GM23338 (cell line): ENCODE data around the gene IGSF9B. TPM values are rescaled to one million over a fixed set of nuclear protein-coding genes. Genes with fewer than 3 reads are reported as not detected.

Source experiments
- ATAC-seq: fragments of 200-7000 bp; cut with Tn5 transposase; 3 replicates; pipeline ENCODE4 v1.9.1; 2020
- DNase-seq: peaks from one replicate; pipeline ENCODE4 v3.0.0-alpha.2; 2015; ENCODE audit warnings: low spot score
- H2AFZ ChIP-seq: fragments of 200-600 bp; sonication (generic); 2 replicates; pipeline ENCODE4 v1.8.0; 2016; ENCODE audit warnings: antibody characterized with exemption, mild to moderate bottlenecking, moderate library complexity
- H3F3A ChIP-seq: fragments of 200-600 bp; sonication (generic); replicated peaks from 2 replicates; pipeline ENCODE4 v1.8.0; 2017; ENCODE audit warnings: antibody characterized with exemption, mixed run types, low read depth
- H3K27ac ChIP-seq: fragments of 200-600 bp; sonication (generic); 2 replicates; pipeline ENCODE4 v1.6.1; 2016; ENCODE audit warnings: low read depth
- H3K27me3 ChIP-seq: fragments of 200-600 bp; sonication (generic); 2 replicates; pipeline ENCODE4 v1.8.0; 2016; ENCODE audit warnings: mild to moderate bottlenecking, mixed run types, moderate library complexity; ENCODE audit not compliant: insufficient read depth
- H3K36me3 ChIP-seq: fragments of 200-600 bp; sonication (generic); 2 replicates; pipeline ENCODE4 v1.8.0; 2016; ENCODE audit warnings: mild to moderate bottlenecking; ENCODE audit not compliant: insufficient read depth
- H3K4me1 ChIP-seq: fragments of 200-600 bp; sonication (generic); 2 replicates; pipeline ENCODE4 v1.8.0; 2016; ENCODE audit warnings: mild to moderate bottlenecking, moderate library complexity; ENCODE audit not compliant: insufficient read depth
- H3K4me2 ChIP-seq: fragments of 200-600 bp; sonication (generic); 2 replicates; pipeline ENCODE4 v1.7.1; 2017; ENCODE audit warnings: mixed run types
- H3K4me3 ChIP-seq: fragments of 200-600 bp; sonication (generic); 2 replicates; pipeline ENCODE4 v1.6.1; 2016; ENCODE audit warnings: mixed run types
- H3K79me2 ChIP-seq: fragments of 200-600 bp; sonication (generic); replicated peaks from 2 replicates; pipeline ENCODE4 v1.8.0; 2017; ENCODE audit warnings: mild to moderate bottlenecking; ENCODE audit not compliant: insufficient read depth
- H3K9me2 ChIP-seq: fragments of 200-600 bp; sonication (generic); 2 replicates; pipeline ENCODE4 v1.8.0; 2017; ENCODE audit not compliant: insufficient read depth
- H4K20me1 ChIP-seq: fragments of 200-600 bp; sonication (generic); replicated peaks from 2 replicates; pipeline ENCODE4 v1.8.0; 2017; ENCODE audit warnings: mild to moderate bottlenecking; ENCODE audit not compliant: insufficient read depth
- H3K27ac Mint-ChIP-seq: 2 replicates; pipeline ENCODE4 v1.8.0; 2020; ENCODE audit warnings: inconsistent platforms, mild to moderate bottlenecking, moderate library complexity, mixed read lengths
- H3K27me3 Mint-ChIP-seq: 3 replicates; pipeline ENCODE4 v1.8.0; 2022; ENCODE audit warnings: low read depth, mild to moderate bottlenecking, moderate library complexity, mixed read lengths, inconsistent platforms; ENCODE audit not compliant: insufficient read depth, poor library complexity
- H3K36me3 Mint-ChIP-seq: 3 replicates; pipeline ENCODE4 v1.8.0; 2021; ENCODE audit warnings: low read depth, mild to moderate bottlenecking, inconsistent platforms, moderate library complexity, mixed read lengths
- H3K4me1 Mint-ChIP-seq: 3 replicates; pipeline ENCODE4 v1.8.0; 2020; ENCODE audit warnings: mild to moderate bottlenecking, inconsistent platforms, mixed read lengths
- H3K4me3 Mint-ChIP-seq: 3 replicates; pipeline ENCODE4 v1.8.0; 2021; ENCODE audit warnings: moderate library complexity, mild to moderate bottlenecking, inconsistent platforms, mixed read lengths
- H3K9me3 Mint-ChIP-seq: 3 replicates; pipeline ENCODE4 v1.8.0; 2020; ENCODE audit warnings: moderate library complexity, mild to moderate bottlenecking, inconsistent platforms, mixed read lengths
- CREB1 ChIP-seq: fragments of 250-450 bp; sonication (Bioruptor Pico); IDR thresholded peaks from 2 replicates; pipeline ENCODE4 v1.5.0; 2020; ENCODE audit warnings: low read depth, mild to moderate bottlenecking, moderate library complexity
- EZH2 ChIP-seq: fragments of 200-600 bp; sonication (generic); IDR thresholded peaks from one replicate; pipeline ENCODE4 v1.8.0; 2017; ENCODE audit warnings: antibody characterized with exemption, mild to moderate bottlenecking, low read depth; ENCODE audit not compliant: unreplicated experiment
- EZH2phosphoT487 ChIP-seq: fragments of 200-600 bp; sonication (generic); IDR thresholded peaks from one replicate; pipeline ENCODE4 v1.8.1; 2018; ENCODE audit warnings: antibody characterized with exemption; ENCODE audit not compliant: unreplicated experiment
- JUNB ChIP-seq: IDR thresholded peaks from one replicate; pipeline ENCODE4 v1.6.1; 2016; ENCODE audit warnings: antibody characterized with exemption; ENCODE audit not compliant: unreplicated experiment
- NANOG ChIP-seq: IDR thresholded peaks from 2 replicates; pipeline ENCODE4 v1.6.1; 2016; ENCODE audit warnings: antibody characterized with exemption, borderline replicate concordance
- POLR2AphosphoS5 ChIP-seq: IDR thresholded peaks from 2 replicates; pipeline ENCODE4 v1.6.1; 2016; ENCODE audit warnings: antibody characterized with exemption, low read depth
- STAT1 ChIP-seq: IDR thresholded peaks from one replicate; pipeline ENCODE4 v1.6.1; 2016; ENCODE audit warnings: antibody characterized with exemption; ENCODE audit not compliant: unreplicated experiment
- ZNF114 ChIP-seq: fragments of 250-450 bp; sonication (Bioruptor Pico); IDR thresholded peaks from 2 replicates; pipeline ENCODE4 v1.5.0; 2020; ENCODE audit warnings: mild to moderate bottlenecking, moderate library complexity
- ZNF331 ChIP-seq: fragments of 250-450 bp; sonication (Bioruptor Pico); IDR thresholded peaks from 2 replicates; pipeline ENCODE4 v1.5.0; 2020; ENCODE audit warnings: low read depth, mild to moderate bottlenecking, moderate library complexity
- polyA plus RNA-seq: library from polyadenylated mRNA; unstranded; fragments of >200 nt; fragmentation: Nextera tagmentation; extraction: Ambion mirVana; gene quantifications from 2 replicates; pipeline ENCODE4 v1.2.1, GENCODE V29; 2016
- total RNA-seq: library from RNA; depleted of rRNA; stranded (reverse); fragments of >200 nt; shearing (Covaris generic); gene quantifications from 2 replicates; pipeline ENCODE4 v1.2.3, GENCODE V29; 2014
- TF ChIP-seq, protein P1 (sequence below): IDR thresholded peaks from one replicate; pipeline ENCODE4 v1.6.1; 2018; ENCODE audit warnings: antibody characterized with exemption; ENCODE audit not compliant: unreplicated experiment
- TF ChIP-seq, protein P2 (sequence below): IDR thresholded peaks from 2 replicates; pipeline ENCODE4 v1.6.1; 2016; ENCODE audit warnings: antibody characterized with exemption
- TF ChIP-seq, protein P3 (sequence below), 2 experiments: fragments of 200-600 bp in 1 of 2; sonication (generic) in 1 of 2; conservative IDR thresholded peaks; 2 replicates each; pipeline versions ENCODE4 v1.5.1 to v1.6.1; 2016 to 2017; ENCODE audit warnings: antibody characterized with exemption in 2 of 2, low read depth in 2 of 2, mild to moderate bottlenecking in 2 of 2, moderate library complexity in 1 of 2
- TF ChIP-seq, protein P4 (sequence below): fragments of 250-450 bp; sonication (Bioruptor Pico); IDR thresholded peaks from 2 replicates; pipeline ENCODE4 v1.5.0; 2020; ENCODE audit warnings: mild to moderate bottlenecking, moderate library complexity

Gene IGSF9B
- total and polyA plus RNA-seq, 2 experiments from 2014 or later = 8.7 to 51.2 TPM

DNA sequence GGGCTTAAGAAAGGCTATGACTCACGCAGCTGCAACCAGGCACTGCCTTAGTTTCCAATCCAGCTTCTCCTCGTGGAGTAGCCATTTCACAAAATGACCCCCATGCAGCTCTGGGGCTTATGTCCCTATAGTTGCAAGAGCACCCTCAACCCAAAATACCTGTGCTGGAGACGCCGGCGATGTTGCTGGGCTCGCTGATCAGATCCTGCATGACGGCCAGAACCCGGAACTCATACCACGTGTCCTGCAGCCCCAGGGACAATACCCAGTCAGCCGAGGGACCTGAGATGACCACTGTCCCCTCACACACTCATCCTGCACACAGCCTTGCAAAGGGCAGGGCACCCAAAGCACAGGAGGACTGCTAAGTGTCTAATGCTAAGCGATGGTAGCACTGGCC is 32.1 kb downstream of the IGSF9B start:
- no peak overlapping the region for H2AFZ ChIP-seq
- Mint-ChIP-seq H3K4me1 (peaks cover 10% of the 10 kb centered on the region), H3K27me3 (peaks cover 3% of the 10 kb centered on the region), H3K36me3 (peaks cover 70% of the 10 kb centered on the region), H3K9me3 (no peaks in the 10 kb centered on the region), H3K4me3 (no peak overlapping the region), H3K27ac (no peak overlapping the region)
- H4K20me1 ChIP-seq = no peaks in the 10 kb centered on the region; the same call in none of the 2 replicates
- no peak overlapping the region for H3K4me2 ChIP-seq
- TF ChIP-seq ZNF114 (CRISPR knock-in tag) = no peak
- no peak for TF ChIP-seq EZH2phosphoT487
- no peak for TF ChIP-seq EZH2
- TF ChIP-seq JUNB = no peak
- TF ChIP-seq, protein P1, sequence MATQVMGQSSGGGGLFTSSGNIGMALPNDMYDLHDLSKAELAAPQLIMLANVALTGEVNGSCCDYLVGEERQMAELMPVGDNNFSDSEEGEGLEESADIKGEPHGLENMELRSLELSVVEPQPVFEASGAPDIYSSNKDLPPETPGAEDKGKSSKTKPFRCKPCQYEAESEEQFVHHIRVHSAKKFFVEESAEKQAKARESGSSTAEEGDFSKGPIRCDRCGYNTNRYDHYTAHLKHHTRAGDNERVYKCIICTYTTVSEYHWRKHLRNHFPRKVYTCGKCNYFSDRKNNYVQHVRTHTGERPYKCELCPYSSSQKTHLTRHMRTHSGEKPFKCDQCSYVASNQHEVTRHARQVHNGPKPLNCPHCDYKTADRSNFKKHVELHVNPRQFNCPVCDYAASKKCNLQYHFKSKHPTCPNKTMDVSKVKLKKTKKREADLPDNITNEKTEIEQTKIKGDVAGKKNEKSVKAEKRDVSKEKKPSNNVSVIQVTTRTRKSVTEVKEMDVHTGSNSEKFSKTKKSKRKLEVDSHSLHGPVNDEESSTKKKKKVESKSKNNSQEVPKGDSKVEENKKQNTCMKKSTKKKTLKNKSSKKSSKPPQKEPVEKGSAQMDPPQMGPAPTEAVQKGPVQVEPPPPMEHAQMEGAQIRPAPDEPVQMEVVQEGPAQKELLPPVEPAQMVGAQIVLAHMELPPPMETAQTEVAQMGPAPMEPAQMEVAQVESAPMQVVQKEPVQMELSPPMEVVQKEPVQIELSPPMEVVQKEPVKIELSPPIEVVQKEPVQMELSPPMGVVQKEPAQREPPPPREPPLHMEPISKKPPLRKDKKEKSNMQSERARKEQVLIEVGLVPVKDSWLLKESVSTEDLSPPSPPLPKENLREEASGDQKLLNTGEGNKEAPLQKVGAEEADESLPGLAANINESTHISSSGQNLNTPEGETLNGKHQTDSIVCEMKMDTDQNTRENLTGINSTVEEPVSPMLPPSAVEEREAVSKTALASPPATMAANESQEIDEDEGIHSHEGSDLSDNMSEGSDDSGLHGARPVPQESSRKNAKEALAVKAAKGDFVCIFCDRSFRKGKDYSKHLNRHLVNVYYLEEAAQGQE = no peak
- no peak for TF ChIP-seq STAT1
- TF ChIP-seq, protein P2, sequence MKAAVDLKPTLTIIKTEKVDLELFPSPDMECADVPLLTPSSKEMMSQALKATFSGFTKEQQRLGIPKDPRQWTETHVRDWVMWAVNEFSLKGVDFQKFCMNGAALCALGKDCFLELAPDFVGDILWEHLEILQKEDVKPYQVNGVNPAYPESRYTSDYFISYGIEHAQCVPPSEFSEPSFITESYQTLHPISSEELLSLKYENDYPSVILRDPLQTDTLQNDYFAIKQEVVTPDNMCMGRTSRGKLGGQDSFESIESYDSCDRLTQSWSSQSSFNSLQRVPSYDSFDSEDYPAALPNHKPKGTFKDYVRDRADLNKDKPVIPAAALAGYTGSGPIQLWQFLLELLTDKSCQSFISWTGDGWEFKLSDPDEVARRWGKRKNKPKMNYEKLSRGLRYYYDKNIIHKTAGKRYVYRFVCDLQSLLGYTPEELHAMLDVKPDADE = no peak
- no peak for TF ChIP-seq CREB1 (CRISPR knock-in tag)
- TF ChIP-seq, protein P3, sequence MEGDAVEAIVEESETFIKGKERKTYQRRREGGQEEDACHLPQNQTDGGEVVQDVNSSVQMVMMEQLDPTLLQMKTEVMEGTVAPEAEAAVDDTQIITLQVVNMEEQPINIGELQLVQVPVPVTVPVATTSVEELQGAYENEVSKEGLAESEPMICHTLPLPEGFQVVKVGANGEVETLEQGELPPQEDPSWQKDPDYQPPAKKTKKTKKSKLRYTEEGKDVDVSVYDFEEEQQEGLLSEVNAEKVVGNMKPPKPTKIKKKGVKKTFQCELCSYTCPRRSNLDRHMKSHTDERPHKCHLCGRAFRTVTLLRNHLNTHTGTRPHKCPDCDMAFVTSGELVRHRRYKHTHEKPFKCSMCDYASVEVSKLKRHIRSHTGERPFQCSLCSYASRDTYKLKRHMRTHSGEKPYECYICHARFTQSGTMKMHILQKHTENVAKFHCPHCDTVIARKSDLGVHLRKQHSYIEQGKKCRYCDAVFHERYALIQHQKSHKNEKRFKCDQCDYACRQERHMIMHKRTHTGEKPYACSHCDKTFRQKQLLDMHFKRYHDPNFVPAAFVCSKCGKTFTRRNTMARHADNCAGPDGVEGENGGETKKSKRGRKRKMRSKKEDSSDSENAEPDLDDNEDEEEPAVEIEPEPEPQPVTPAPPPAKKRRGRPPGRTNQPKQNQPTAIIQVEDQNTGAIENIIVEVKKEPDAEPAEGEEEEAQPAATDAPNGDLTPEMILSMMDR (conservative IDR thresholded peaks at IDR 0.05; ENCODE audit: low read depth in 2 of 2) = no peak
- no peak for TF ChIP-seq ZNF331 (CRISPR knock-in tag)
- no peak for TF ChIP-seq POLR2AphosphoS5
- TF ChIP-seq NANOG = no peak
- TF ChIP-seq, protein P4, sequence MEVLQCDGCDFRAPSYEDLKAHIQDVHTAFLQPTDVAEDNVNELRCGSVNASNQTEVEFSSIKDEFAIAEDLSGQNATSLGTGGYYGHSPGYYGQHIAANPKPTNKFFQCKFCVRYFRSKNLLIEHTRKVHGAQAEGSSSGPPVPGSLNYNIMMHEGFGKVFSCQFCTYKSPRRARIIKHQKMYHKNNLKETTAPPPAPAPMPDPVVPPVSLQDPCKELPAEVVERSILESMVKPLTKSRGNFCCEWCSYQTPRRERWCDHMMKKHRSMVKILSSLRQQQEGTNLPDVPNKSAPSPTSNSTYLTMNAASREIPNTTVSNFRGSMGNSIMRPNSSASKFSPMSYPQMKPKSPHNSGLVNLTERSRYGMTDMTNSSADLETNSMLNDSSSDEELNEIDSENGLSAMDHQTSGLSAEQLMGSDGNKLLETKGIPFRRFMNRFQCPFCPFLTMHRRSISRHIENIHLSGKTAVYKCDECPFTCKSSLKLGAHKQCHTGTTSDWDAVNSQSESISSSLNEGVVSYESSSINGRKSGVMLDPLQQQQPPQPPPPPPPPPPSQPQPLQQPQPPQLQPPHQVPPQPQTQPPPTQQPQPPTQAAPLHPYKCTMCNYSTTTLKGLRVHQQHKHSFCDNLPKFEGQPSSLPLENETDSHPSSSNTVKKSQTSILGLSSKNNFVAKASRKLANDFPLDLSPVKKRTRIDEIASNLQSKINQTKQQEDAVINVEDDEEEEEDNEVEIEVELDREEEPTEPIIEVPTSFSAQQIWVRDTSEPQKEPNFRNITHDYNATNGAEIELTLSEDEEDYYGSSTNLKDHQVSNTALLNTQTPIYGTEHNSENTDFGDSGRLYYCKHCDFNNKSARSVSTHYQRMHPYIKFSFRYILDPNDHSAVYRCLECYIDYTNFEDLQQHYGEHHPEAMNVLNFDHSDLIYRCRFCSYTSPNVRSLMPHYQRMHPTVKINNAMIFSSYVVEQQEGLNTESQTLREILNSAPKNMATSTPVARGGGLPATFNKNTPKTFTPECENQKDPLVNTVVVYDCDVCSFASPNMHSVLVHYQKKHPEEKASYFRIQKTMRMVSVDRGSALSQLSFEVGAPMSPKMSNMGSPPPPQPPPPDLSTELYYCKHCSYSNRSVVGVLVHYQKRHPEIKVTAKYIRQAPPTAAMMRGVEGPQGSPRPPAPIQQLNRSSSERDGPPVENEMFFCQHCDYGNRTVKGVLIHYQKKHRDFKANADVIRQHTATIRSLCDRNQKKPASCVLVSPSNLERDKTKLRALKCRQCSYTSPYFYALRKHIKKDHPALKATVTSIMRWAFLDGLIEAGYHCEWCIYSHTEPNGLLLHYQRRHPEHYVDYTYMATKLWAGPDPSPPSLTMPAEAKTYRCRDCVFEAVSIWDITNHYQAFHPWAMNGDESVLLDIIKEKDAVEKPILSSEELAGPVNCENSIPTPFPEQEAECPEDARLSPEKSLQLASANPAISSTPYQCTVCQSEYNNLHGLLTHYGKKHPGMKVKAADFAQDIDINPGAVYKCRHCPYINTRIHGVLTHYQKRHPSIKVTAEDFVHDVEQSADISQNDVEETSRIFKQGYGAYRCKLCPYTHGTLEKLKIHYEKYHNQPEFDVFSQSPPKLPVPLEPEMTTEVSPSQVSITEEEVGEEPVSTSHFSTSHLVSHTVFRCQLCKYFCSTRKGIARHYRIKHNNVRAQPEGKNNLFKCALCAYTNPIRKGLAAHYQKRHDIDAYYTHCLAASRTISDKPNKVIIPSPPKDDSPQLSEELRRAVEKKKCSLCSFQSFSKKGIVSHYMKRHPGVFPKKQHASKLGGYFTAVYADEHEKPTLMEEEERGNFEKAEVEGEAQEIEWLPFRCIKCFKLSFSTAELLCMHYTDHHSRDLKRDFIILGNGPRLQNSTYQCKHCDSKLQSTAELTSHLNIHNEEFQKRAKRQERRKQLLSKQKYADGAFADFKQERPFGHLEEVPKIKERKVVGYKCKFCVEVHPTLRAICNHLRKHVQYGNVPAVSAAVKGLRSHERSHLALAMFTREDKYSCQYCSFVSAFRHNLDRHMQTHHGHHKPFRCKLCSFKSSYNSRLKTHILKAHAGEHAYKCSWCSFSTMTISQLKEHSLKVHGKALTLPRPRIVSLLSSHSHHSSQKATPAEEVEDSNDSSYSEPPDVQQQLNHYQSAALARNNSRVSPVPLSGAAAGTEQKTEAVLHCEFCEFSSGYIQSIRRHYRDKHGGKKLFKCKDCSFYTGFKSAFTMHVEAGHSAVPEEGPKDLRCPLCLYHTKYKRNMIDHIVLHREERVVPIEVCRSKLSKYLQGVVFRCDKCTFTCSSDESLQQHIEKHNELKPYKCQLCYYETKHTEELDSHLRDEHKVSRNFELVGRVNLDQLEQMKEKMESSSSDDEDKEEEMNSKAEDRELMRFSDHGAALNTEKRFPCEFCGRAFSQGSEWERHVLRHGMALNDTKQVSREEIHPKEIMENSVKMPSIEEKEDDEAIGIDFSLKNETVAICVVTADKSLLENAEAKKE (CRISPR knock-in tag) = no peak
- no peaks in the 10 kb centered on the region for H3K27me3 ChIP-seq
- ATAC-seq (no peak), DNase-seq (no peak)
- H3K4me1 ChIP-seq = 0 out of 2 replicates have a peak, but pooled peaks cover 5% of the 10 kb centered on the region
- H3K9me2 ChIP-seq = no peaks in the 10 kb centered on the region
- H3K36me3 ChIP-seq = peaks cover 12% of the 10 kb centered on the region
- no peak overlapping the region for H3K27ac ChIP-seq
- H3F3A ChIP-seq = no peaks in the 10 kb centered on the region
- no peaks in the 10 kb centered on the region for H3K79me2 ChIP-seq
- H3K4me3 ChIP-seq = no peak overlapping the region
